ENCODE data around the gene KSR2. TPM values are rescaled to one million over a fixed set of nuclear protein-coding genes. Genes with fewer than 3 reads are reported as not detected.

KSR2 gene
- total and polyA plus RNA-seq, 9 donors = under 0.01 to 0.15 (median 0.08) TPM; not detected in 4

GRCh38 chr12:117825827-117826226 is 143.0 kb downstream of the KSR2 start:
- 84 to 94% (median 84%) methylated on average over 3 of the region's 3 CpGs for WGBS, 3 donors
- intact Hi-C loops (cut with DNase I) = no loop called here

GRCh38 chr12:117821480-117822175 is 147.2 kb downstream of the KSR2 start:
- no peaks in the 10 kb centered on the region for H3K36me3 ChIP-seq
- H3K27ac ChIP-seq = no peak overlapping the region
- 50 to 54% (median 53%) methylated on average over 6 of the region's 6 CpGs for WGBS, 3 donors
- H3K4me1 ChIP-seq (ENCODE audit: insufficient read depth) = no peaks in the 10 kb centered on the region
- no peak overlapping the region for H3K4me3 ChIP-seq
- intact Hi-C loops (cut with DNase I) = no loop called here
- H3K27me3 ChIP-seq = no peaks in the 10 kb centered on the region
- H3K9me3 ChIP-seq = no peaks in the 10 kb centered on the region
- no peak for TF ChIP-seq POLR2A (IDR thresholded peaks at IDR 0.05)
- TF ChIP-seq EP300 (IDR thresholded peaks at IDR 0.05) = no peak
- no peak for TF ChIP-seq CTCF (IDR thresholded peaks at IDR 0.05)
- no peak for DNase-seq

More at GRCh38 chr12:117825827-117826226, 143.0 kb downstream of the KSR2 start:
- DNase-seq = no peak
- TF ChIP-seq POLR2A (IDR thresholded peaks at IDR 0.05) (no peak), CTCF (IDR thresholded peaks at IDR 0.05) (no peak), EP300 (IDR thresholded peaks at IDR 0.05) (no peak)
- no peak overlapping the region for H3K27ac ChIP-seq
- no peaks in the 10 kb centered on the region for H3K9me3 ChIP-seq
- no peaks in the 10 kb centered on the region for H3K4me1 ChIP-seq (ENCODE audit: insufficient read depth)
- H3K36me3 ChIP-seq = no peaks in the 10 kb centered on the region
- no peaks in the 10 kb centered on the region for H3K27me3 ChIP-seq
- no peak overlapping the region for H3K4me3 ChIP-seq

- WGBS, 3 donors = 55 to 62% (median 62%) methylated on average over 12 of the region's 12 CpGs
- no peak overlapping the region for H3K27ac ChIP-seq
- no peak for DNase-seq
- H3K36me3 ChIP-seq = no peaks in the 10 kb centered on the region
- no peaks in the 10 kb centered on the region for H3K4me1 ChIP-seq (ENCODE audit: insufficient read depth)
- no peaks in the 10 kb centered on the region for H3K27me3 ChIP-seq
- intact Hi-C loops (cut with DNase I) = no loop called here
- peaks cover 0 to 5% of the 10 kb centered on the region in 2 donors for H3K9me3 ChIP-seq
- no peak overlapping the region for H3K4me3 ChIP-seq
- no peak for TF ChIP-seq CTCF (IDR thresholded peaks at IDR 0.05)
- TF ChIP-seq EP300 (IDR thresholded peaks at IDR 0.05) = no peak
- TF ChIP-seq POLR2A (IDR thresholded peaks at IDR 0.05) = no peak
These were observed 148.4 kb downstream of the KSR2 start for GRCh38 chr12:117820216-117820907.

DNA sequence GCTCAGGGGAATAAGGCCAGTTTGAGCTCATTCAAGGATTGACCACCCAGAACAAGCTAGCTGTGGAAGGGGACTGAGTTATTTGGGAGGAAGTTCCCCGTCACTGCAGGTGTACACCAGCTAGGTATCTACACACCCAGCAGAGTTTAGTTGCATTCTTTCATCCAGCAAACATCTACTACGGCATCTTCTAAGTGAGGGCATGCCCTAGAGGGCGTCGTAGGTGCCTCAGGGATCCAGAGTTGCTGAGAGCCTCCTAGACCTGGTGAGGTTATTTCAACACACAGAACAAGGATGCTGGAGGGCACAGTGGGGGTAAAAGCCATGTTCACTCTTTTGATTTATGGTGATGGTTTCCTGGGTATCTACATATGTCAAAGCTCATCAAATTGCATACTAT is 149.6 kb downstream of the KSR2 start:
- no peak overlapping the region for H3K4me3 ChIP-seq
- no peaks in the 10 kb centered on the region for H3K27me3 ChIP-seq
- no peaks in the 10 kb centered on the region for H3K4me1 ChIP-seq (ENCODE audit: insufficient read depth)
- no peak for DNase-seq
- no peak overlapping the region for H3K27ac ChIP-seq
- intact Hi-C loops (cut with DNase I) = no loop called here
- no peaks in the 10 kb centered on the region for H3K36me3 ChIP-seq
- H3K9me3 ChIP-seq = peaks cover 0 to 5% of the 10 kb centered on the region in 2 donors
- no peak for TF ChIP-seq EP300 (IDR thresholded peaks at IDR 0.05)
- no peak for TF ChIP-seq CTCF (IDR thresholded peaks at IDR 0.05)
- no peak for TF ChIP-seq POLR2A (IDR thresholded peaks at IDR 0.05)
- WGBS, 3 donors = 30 to 53% (median 37%) methylated on average over 4 of the region's 4 CpGs

All from ovary (tissue), 9 donors.